Measurements from ENCODE around the gene DDX43.

DDX43 gene

DNA sequence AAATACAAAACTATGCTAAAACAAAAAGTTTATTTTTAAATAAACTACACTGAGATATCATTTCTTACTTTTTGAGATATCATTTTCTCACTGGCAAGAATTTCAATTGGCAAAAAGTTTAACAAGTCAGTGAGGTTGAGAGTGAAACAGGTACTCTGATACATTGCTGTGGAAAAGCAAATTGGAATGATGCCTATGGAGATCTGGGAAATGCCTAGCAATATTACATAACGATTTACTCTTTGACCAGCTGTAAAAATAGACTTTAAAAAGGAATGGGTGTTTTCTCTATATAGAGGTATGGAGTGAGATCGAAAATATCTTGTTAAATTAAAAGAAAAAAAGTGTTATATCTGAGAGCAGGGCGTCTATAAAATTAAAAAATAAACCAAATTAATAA is 40.6 kb downstream of the DDX43 start:
- H3K4ac ChIP-seq (ENCODE audit: low read depth in 1 of 2, low read length in 2 of 2): no peak overlapping the region
- no peak overlapping the region for H3K4me2 ChIP-seq (ENCODE audit: low read length, poor library complexity, severe bottlenecking)
- H2AFZ ChIP-seq (ENCODE audit: low read depth, low read length): no peak overlapping the region
- H3K9me3 ChIP-seq (ENCODE audit: control insufficient read depth, low read length): no peaks in the 10 kb centered on the region
- no peak overlapping the region for H4K91ac ChIP-seq (ENCODE audit: low read length)
- H3K9ac ChIP-seq (ENCODE audit: low read length): no peak overlapping the region
- H3K14ac ChIP-seq (ENCODE audit: low read length in 2 of 2): no peak overlapping the region
- H3K27me3 ChIP-seq (ENCODE audit: control insufficient read depth in 1 of 2, insufficient read depth in 1 of 2, low read length in 2 of 2): no peaks in the 10 kb centered on the region
- no peak overlapping the region for H3K4me3 ChIP-seq (ENCODE audit: insufficient read depth in 1 of 2, low read depth in 1 of 2, low read length in 2 of 2)
- H3K79me1 ChIP-seq (replicated peaks; ENCODE audit: low read length, poor library complexity, severe bottlenecking): no peaks in the 10 kb centered on the region
- no peak overlapping the region for H4K8ac ChIP-seq (ENCODE audit: low read length)
- H3K18ac ChIP-seq (ENCODE audit: low read depth in 1 of 2, low read length in 2 of 2): no peak overlapping the region
- peaks cover 0 to 34% of the 10 kb centered on the region in 2 experiments for H3K36me3 ChIP-seq (ENCODE audit: control insufficient read depth in 1 of 2, insufficient read depth in 2 of 2, low read depth in 1 of 2, low read length in 2 of 2)
- H3K23ac ChIP-seq (ENCODE audit: low read length in 2 of 2): no peak overlapping the region
- H2BK12ac ChIP-seq (ENCODE audit: low read length in 2 of 2): no peak overlapping the region
- H3K4me1 ChIP-seq (ENCODE audit: control insufficient read depth, insufficient read depth, low read depth, low read length): no peaks in the 10 kb centered on the region
- no peak overlapping the region for H3K27ac ChIP-seq (ENCODE audit: low read length, poor library complexity, severe bottlenecking)
- H2BK5ac ChIP-seq (ENCODE audit: low read depth, low read length, poor library complexity, severe bottlenecking): no peak overlapping the region
- no peak overlapping the region for H2BK15ac ChIP-seq (ENCODE audit: low read depth, poor library complexity, severe bottlenecking)
- H2BK120ac ChIP-seq (ENCODE audit: low read depth, low read length): no peak overlapping the region
- DNase-seq: no peak
- no peak overlapping the region for H2AK5ac ChIP-seq (ENCODE audit: low read length, severe bottlenecking)
- 86% methylated on average over 1 of the region's 3 CpGs for WGBS

DNA sequence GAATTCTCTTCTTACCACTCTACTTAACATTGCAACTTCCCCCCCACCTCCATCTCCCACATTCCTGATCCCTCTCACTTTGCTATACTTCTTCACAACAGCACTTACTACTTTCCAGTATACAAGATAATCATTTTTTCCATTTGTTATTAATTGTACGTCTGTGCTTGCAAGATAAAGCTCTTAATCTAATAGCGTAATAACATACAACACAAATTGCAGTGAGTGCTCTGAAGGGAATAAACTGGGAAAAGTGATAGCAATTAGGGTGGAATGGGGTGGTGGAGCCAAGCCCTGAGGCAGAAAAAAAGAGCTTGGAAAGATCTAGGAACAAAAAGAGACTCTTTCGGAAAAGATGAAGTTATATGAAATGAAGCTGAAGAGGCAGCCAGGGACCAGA is 48.9 kb downstream of the DDX43 start:
- no peak overlapping the region for H3K23ac ChIP-seq (ENCODE audit: low read length in 2 of 2)
- 97% methylated on average over 2 of the region's 3 CpGs for WGBS
- no peak overlapping the region for H3K9ac ChIP-seq (ENCODE audit: low read length)
- no peak overlapping the region for H3K4ac ChIP-seq (ENCODE audit: low read depth in 1 of 2, low read length in 2 of 2)
- peaks cover 0 to 30% of the 10 kb centered on the region in 2 experiments for H3K36me3 ChIP-seq (ENCODE audit: control insufficient read depth in 1 of 2, insufficient read depth in 2 of 2, low read depth in 1 of 2, low read length in 2 of 2)
- H3K79me1 ChIP-seq (replicated peaks; ENCODE audit: low read length, poor library complexity, severe bottlenecking): no peaks in the 10 kb centered on the region
- no peaks in the 10 kb centered on the region for H3K9me3 ChIP-seq (ENCODE audit: control insufficient read depth, low read length)
- H3K18ac ChIP-seq (ENCODE audit: low read depth in 1 of 2, low read length in 2 of 2): no peak overlapping the region
- H4K8ac ChIP-seq (ENCODE audit: low read length): no peak overlapping the region
- H2BK120ac ChIP-seq (ENCODE audit: low read depth, low read length): no peak overlapping the region
- no peak overlapping the region for H2BK5ac ChIP-seq (ENCODE audit: low read depth, low read length, poor library complexity, severe bottlenecking)
- H3K27me3 ChIP-seq (ENCODE audit: control insufficient read depth in 1 of 2, insufficient read depth in 1 of 2, low read length in 2 of 2): no peaks in the 10 kb centered on the region
- no peak overlapping the region for H3K14ac ChIP-seq (ENCODE audit: low read length in 2 of 2)
- no peak overlapping the region for H2BK15ac ChIP-seq (ENCODE audit: low read depth, poor library complexity, severe bottlenecking)
- H2BK12ac ChIP-seq (ENCODE audit: low read length in 2 of 2): no peak overlapping the region
- no peak overlapping the region for H2AFZ ChIP-seq (ENCODE audit: low read depth, low read length)
- H2AK5ac ChIP-seq (ENCODE audit: low read length, severe bottlenecking): no peak overlapping the region
- H3K27ac ChIP-seq (ENCODE audit: low read length, poor library complexity, severe bottlenecking): no peak overlapping the region
- no peak overlapping the region for H3K4me2 ChIP-seq (ENCODE audit: low read length, poor library complexity, severe bottlenecking)
- H3K4me1 ChIP-seq (ENCODE audit: control insufficient read depth, insufficient read depth, low read depth, low read length): no peaks in the 10 kb centered on the region
- H4K91ac ChIP-seq (ENCODE audit: low read length): no peak overlapping the region
- DNase-seq: no peak
- no peak overlapping the region for H3K4me3 ChIP-seq (ENCODE audit: insufficient read depth in 1 of 2, low read depth in 1 of 2, low read length in 2 of 2)

DNA sequence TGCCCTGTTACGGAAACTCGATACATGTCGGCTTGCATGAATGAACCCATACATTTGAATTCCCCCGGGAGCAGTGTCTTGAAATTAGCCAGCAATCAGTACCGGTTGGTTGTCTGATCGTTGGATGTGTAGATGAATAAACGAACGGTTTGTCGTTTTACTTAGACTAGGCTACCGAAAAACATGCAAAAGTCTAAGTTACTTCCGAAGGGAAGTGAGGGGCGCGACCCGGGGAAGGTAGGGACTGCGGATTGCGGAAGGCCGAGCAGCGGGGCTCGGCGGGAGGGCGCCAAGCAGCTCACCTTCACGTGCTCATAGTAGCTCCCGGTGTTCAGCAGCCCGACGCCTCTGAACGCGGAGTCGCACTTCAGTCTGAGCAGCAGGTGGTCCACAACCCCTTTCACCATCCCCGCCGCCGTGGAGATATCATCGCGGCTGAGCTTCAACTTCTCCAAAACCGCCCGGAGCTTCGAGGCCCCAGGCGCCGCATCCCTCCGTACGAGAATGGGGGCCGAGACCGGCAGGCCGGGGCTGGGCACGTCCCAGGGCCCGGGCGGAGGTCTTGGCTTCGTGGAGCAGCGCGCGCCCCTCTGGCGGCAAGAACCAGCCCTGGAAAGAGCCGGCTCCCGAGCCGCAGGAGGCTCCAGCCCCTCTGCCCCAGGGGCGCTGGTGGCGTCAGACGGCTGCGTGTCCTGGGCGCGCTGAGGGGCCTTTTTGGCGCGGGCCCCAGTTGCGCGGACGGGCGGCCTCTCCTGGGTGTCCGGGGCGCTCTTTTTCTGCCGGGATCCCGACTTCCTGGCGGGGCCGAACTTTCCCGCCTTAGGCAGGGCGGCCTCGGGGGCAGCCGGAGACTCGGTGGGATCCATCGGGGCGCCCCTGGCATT is 56.8 kb downstream of the DDX43 start:
- Histone ChIP-seq H3K27ac (ENCODE audit: low read length, poor library complexity, severe bottlenecking) (no peak overlapping the region), H3K18ac (ENCODE audit: low read depth in 1 of 2, low read length in 2 of 2) (peak overlapping the region in 1 of 2 experiments; percentile 19), H3K14ac (ENCODE audit: low read length in 2 of 2) (no peak overlapping the region), H3K4me3 (ENCODE audit: insufficient read depth in 1 of 2, low read depth in 1 of 2, low read length in 2 of 2) (peak overlapping the region in 1 of 2 experiments; percentile 80), H3K79me1 (replicated peaks; ENCODE audit: low read length, poor library complexity, severe bottlenecking) (no peaks in the 10 kb centered on the region), H2BK5ac (ENCODE audit: low read depth, low read length, poor library complexity, severe bottlenecking) (no peak overlapping the region), H2AK5ac (ENCODE audit: low read length, severe bottlenecking) (no peak overlapping the region), H3K27me3 (ENCODE audit: control insufficient read depth in 1 of 2, insufficient read depth in 1 of 2, low read length in 2 of 2) (no peaks in the 10 kb centered on the region), H2BK120ac (ENCODE audit: low read depth, low read length) (no peak overlapping the region), H3K4me1 (ENCODE audit: control insufficient read depth, insufficient read depth, low read depth, low read length) (no peaks in the 10 kb centered on the region), H4K8ac (ENCODE audit: low read length) (peak overlapping the region; percentile 47), H3K4ac (ENCODE audit: low read depth in 1 of 2, low read length in 2 of 2) (peak overlapping the region in 1 of 2 experiments; percentile 73), H3K23ac (ENCODE audit: low read length in 2 of 2) (no peak overlapping the region), H3K36me3 (ENCODE audit: control insufficient read depth in 1 of 2, insufficient read depth in 2 of 2, low read depth in 1 of 2, low read length in 2 of 2) (no peaks in the 10 kb centered on the region), H2AFZ (ENCODE audit: low read depth, low read length) (peak overlapping the region; percentile 6), H3K4me2 (ENCODE audit: low read length, poor library complexity, severe bottlenecking) (no peak overlapping the region), H3K9ac (ENCODE audit: low read length) (peak overlapping the region; percentile 89), H3K9me3 (ENCODE audit: control insufficient read depth, low read length) (no peaks in the 10 kb centered on the region), H2BK15ac (ENCODE audit: low read depth, poor library complexity, severe bottlenecking) (peak overlapping the region; percentile 84), H2BK12ac (ENCODE audit: low read length in 2 of 2) (no peak overlapping the region), H4K91ac (ENCODE audit: low read length) (no peak overlapping the region)
- WGBS: 54% methylated on average over 79 of the region's 79 CpGs
- peak; percentile 26 for DNase-seq

DNA sequence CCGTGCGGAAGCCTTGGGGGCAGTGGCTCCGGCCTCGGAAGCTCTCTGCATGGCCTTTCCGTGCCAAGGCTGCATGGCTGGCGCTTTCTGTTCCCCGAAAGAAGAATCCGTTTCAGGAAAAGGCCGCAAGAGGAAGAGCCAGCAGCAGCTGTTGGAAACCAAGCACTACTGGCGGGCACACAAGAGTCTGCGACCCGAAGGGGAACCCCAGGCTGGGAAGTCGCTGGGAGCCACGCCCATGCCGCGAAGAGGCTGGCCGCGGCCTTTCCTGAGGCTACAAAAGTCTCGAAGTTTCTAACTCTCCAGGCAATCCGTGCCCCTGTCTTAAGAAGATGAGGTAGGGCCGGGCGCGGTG is 57.5 kb downstream of the DDX43 start, which contains the start of gene CGAS:
Gene CGAS (minus strand): TSS at position 191 of the 355 bp plus-strand sequence. CDS start 116 bp downstream, at position 75.
- Histone ChIP-seq H3K4me3 (ENCODE audit: insufficient read depth in 1 of 2, low read depth in 1 of 2, low read length in 2 of 2) (peak within 1 kb of the TSS in 1 of 2 experiments; percentile 80), H4K91ac (ENCODE audit: low read length) (peak within 1 kb of the TSS; percentile 3), H3K27me3 (ENCODE audit: control insufficient read depth in 1 of 2, insufficient read depth in 1 of 2, low read length in 2 of 2) (no peaks in the 10 kb centered on the region), H2AK5ac (ENCODE audit: low read length, severe bottlenecking) (no peak within 1 kb of the TSS), H2BK120ac (ENCODE audit: low read depth, low read length) (no peak within 1 kb of the TSS), H3K23ac (ENCODE audit: low read length in 2 of 2) (no peak within 1 kb of the TSS), H3K14ac (ENCODE audit: low read length in 2 of 2) (no peak within 1 kb of the TSS), H4K8ac (ENCODE audit: low read length) (peak within 1 kb of the TSS; percentile 52), H2BK5ac (ENCODE audit: low read depth, low read length, poor library complexity, severe bottlenecking) (no peak within 1 kb of the TSS), H2BK12ac (ENCODE audit: low read length in 2 of 2) (no peak within 1 kb of the TSS), H3K79me1 (replicated peaks; ENCODE audit: low read length, poor library complexity, severe bottlenecking) (no peaks in the 10 kb centered on the region), H2AFZ (ENCODE audit: low read depth, low read length) (peak within 1 kb of the TSS; percentile 6), H3K9me3 (ENCODE audit: control insufficient read depth, low read length) (no peaks in the 10 kb centered on the region), H3K4me2 (ENCODE audit: low read length, poor library complexity, severe bottlenecking) (no peak within 1 kb of the TSS), H3K27ac (ENCODE audit: low read length, poor library complexity, severe bottlenecking) (no peak within 1 kb of the TSS), H3K18ac (ENCODE audit: low read depth in 1 of 2, low read length in 2 of 2) (peak within 1 kb of the TSS in 1 of 2 experiments; percentile 19), H2BK15ac (ENCODE audit: low read depth, poor library complexity, severe bottlenecking) (peak within 1 kb of the TSS; percentile 84), H3K36me3 (ENCODE audit: control insufficient read depth in 1 of 2, insufficient read depth in 2 of 2, low read depth in 1 of 2, low read length in 2 of 2) (no peaks in the 10 kb centered on the region), H3K9ac (ENCODE audit: low read length) (peak within 1 kb of the TSS; percentile 89), H3K4ac (ENCODE audit: low read depth in 1 of 2, low read length in 2 of 2) (peak within 1 kb of the TSS in 1 of 2 experiments; percentile 73), H3K4me1 (ENCODE audit: control insufficient read depth, insufficient read depth, low read depth, low read length) (no peaks in the 10 kb centered on the region)
- 57% methylated on average over 23 of the region's 23 CpGs for WGBS
- DNase-seq: peak; percentile 72
